HepG2 (cell line): ENCODE data around the gene DDX60. TPM values are rescaled to one million over a fixed set of nuclear protein-coding genes. Genes with fewer than 3 reads are reported as not detected.

Source experiments
- HOXA5 ChIP-seq: sonication (generic); formaldehyde crosslinking; IDR thresholded peaks from 2 replicates; pipeline ENCODE4 v1.4.0; 2020; ENCODE audit warnings: missing genetic modification reagents
- NFE2L1 ChIP-seq: sonication (generic); formaldehyde crosslinking; IDR thresholded peaks from 2 replicates; pipeline ENCODE4 v1.4.0; 2020; ENCODE audit warnings: missing genetic modification reagents, mild to moderate bottlenecking, borderline replicate concordance
- NFKB2 ChIP-seq: sonication (generic); formaldehyde crosslinking; IDR thresholded peaks from 2 replicates; pipeline ENCODE4 v1.4.0; 2020; ENCODE audit warnings: missing genetic modification reagents, borderline replicate concordance
- ZNF263 ChIP-seq: sonication (generic); formaldehyde crosslinking; IDR thresholded peaks from 2 replicates; pipeline ENCODE4 v1.4.0; 2020; ENCODE audit warnings: missing genetic modification reagents
- ZNF383 ChIP-seq: sonication (generic); formaldehyde crosslinking; IDR thresholded peaks from 2 replicates; pipeline ENCODE4 v1.4.0; 2020; ENCODE audit warnings: missing genetic modification reagents, mild to moderate bottlenecking, borderline replicate concordance
- ZNF501 ChIP-seq: sonication (generic); formaldehyde crosslinking; IDR thresholded peaks from 2 replicates; pipeline ENCODE4 v1.5.1; 2020; ENCODE audit warnings: mild to moderate bottlenecking, moderate library complexity, missing genetic modification reagents
- polyA plus RNA-seq, 8 experiments: library from polyadenylated mRNA; depleted of rRNA in 3 of 8; stranded (reverse) in 7 of 8; unstranded in 1 of 8; fragments of >200 nt; fragmentation: Illumina TruSeq in 4 of 8; extraction: Trizol in 4 of 8; gene quantifications; 2 replicates each; pipeline versions ENCODE4 v1.2.1 to v1.2.3, GENCODE V29; 2011 to 2016; ENCODE audit warnings: low read depth in 4 of 8, missing spikeins in 1 of 8, mixed read lengths in 1 of 8; ENCODE audit not compliant: insufficient read depth in 1 of 8
- total RNA-seq, 5 experiments: library from RNA; depleted of rRNA; stranded (reverse); fragments of >200 nt; fragmentation: Illumina TruSeq; extraction: Trizol; gene quantifications; 2 replicates each; pipeline ENCODE4 v1.2.3, GENCODE V29; 2016; ENCODE audit warnings: low read depth in 1 of 5
- TF ChIP-seq, protein P1 (sequence below): sonication (generic); formaldehyde crosslinking; IDR thresholded peaks from 2 replicates; pipeline ENCODE4 v1.4.0; 2020; ENCODE audit warnings: mild to moderate bottlenecking, missing genetic modification reagents, borderline replicate concordance
- TF ChIP-seq, protein P2 (sequence below): sonication (generic); formaldehyde crosslinking; IDR thresholded peaks from 2 replicates; pipeline ENCODE4 v1.4.0; 2020; ENCODE audit warnings: mild to moderate bottlenecking, missing genetic modification reagents
- TF ChIP-seq, protein P3 (sequence below): sonication (generic); formaldehyde crosslinking; conservative IDR thresholded peaks from 2 replicates; pipeline ENCODE4 v1.8.0; 2022; ENCODE audit warnings: mild to moderate bottlenecking, moderate library complexity, missing genetic modification reagents

Gene DDX60
- total and polyA plus RNA-seq, 2 of the 13 experiments (the other 11 are each of a cell fraction or from before 2014, with no cell fraction given): 0.35 TPM; not detected in 1

DNA sequence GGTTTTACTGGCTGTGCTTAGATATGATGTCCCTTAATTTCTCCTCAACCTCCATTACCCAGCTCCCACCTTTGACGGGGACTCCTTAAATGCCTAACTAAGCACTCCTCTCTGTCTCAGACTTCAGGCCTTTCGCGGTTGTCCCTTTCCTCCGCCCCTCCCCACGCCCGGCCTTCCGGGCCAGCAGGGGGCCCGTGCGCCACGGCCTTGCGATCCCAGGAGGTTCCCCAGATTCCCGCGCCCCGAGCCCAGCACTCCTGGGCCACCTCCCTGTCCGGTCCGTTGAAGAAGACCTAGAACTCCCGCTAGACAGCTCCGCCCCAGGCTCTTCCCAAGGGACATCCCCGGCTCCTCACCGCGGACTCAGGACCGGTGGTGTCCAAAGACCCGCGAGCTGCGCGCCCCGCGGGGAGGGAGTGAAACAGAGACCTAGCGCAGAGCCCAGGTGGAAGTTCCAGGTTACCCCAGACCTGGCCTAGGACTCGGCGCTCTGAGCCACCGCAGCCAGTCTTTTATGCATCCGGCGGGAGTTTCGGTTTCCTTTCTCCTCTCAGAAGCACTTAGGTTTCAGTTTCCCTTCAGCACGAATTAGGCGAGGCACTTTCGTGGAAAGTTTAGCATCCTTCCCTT, at the start of gene DDX60 (continued):
- TF ChIP-seq, protein P1, sequence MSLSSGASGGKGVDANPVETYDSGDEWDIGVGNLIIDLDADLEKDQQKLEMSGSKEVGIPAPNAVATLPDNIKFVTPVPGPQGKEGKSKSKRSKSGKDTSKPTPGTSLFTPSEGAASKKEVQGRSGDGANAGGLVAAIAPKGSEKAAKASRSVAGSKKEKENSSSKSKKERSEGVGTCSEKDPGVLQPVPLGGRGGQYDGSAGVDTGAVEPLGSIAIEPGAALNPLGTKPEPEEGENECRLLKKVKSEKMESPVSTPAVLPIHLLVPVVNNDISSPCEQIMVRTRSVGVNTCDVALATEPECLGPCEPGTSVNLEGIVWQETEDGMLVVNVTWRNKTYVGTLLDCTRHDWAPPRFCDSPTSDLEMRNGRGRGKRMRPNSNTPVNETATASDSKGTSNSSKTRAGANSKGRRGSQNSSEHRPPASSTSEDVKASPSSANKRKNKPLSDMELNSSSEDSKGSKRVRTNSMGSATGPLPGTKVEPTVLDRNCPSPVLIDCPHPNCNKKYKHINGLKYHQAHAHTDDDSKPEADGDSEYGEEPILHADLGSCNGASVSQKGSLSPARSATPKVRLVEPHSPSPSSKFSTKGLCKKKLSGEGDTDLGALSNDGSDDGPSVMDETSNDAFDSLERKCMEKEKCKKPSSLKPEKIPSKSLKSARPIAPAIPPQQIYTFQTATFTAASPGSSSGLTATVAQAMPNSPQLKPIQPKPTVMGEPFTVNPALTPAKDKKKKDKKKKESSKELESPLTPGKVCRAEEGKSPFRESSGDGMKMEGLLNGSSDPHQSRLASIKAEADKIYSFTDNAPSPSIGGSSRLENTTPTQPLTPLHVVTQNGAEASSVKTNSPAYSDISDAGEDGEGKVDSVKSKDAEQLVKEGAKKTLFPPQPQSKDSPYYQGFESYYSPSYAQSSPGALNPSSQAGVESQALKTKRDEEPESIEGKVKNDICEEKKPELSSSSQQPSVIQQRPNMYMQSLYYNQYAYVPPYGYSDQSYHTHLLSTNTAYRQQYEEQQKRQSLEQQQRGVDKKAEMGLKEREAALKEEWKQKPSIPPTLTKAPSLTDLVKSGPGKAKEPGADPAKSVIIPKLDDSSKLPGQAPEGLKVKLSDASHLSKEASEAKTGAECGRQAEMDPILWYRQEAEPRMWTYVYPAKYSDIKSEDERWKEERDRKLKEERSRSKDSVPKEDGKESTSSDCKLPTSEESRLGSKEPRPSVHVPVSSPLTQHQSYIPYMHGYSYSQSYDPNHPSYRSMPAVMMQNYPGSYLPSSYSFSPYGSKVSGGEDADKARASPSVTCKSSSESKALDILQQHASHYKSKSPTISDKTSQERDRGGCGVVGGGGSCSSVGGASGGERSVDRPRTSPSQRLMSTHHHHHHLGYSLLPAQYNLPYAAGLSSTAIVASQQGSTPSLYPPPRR: no peak
- no peak for TF ChIP-seq NFE2L1 (CRISPR knock-in tag)
- TF ChIP-seq, protein P2, sequence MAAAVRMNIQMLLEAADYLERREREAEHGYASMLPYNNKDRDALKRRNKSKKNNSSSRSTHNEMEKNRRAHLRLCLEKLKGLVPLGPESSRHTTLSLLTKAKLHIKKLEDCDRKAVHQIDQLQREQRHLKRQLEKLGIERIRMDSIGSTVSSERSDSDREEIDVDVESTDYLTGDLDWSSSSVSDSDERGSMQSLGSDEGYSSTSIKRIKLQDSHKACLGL (CRISPR knock-in tag): no peak
- peak; percentile 64; the same call in 1 of the 2 replicates for TF ChIP-seq NFKB2 (CRISPR knock-in tag)
- TF ChIP-seq, protein P3, sequence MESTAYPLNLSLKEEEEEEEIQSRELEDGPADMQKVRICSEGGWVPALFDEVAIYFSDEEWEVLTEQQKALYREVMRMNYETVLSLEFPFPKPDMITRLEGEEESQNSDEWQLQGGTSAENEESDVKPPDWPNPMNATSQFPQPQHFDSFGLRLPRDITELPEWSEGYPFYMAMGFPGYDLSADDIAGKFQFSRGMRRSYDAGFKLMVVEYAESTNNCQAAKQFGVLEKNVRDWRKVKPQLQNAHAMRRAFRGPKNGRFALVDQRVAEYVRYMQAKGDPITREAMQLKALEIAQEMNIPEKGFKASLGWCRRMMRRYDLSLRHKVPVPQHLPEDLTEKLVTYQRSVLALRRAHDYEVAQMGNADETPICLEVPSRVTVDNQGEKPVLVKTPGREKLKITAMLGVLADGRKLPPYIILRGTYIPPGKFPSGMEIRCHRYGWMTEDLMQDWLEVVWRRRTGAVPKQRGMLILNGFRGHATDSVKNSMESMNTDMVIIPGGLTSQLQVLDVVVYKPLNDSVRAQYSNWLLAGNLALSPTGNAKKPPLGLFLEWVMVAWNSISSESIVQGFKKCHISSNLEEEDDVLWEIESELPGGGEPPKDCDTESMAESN (CRISPR knock-in tag): peak; percentile 57; the same call in 1 of the 2 replicates
- TF ChIP-seq ZNF263 (CRISPR knock-in tag): 0 out of 2 replicates have a peak, but pooled peaks have one; percentile 24
- TF ChIP-seq ZNF383 (CRISPR knock-in tag): no peak
- 0 out of 2 replicates have a peak, but pooled peaks have one; percentile 25 for TF ChIP-seq ZNF501 (CRISPR knock-in tag)
- TF ChIP-seq HOXA5 (CRISPR knock-in tag): 0 out of 2 replicates have a peak, but pooled peaks have one; percentile 29
- TF ChIP-seq, all 625 proteins: peak for 36
